ENCODE data around the gene NR3C2.

GRCh38 chr4:148443512-148444295 lies 1.5 kb upstream of the NR3C2 start:
- no peak for TF ChIP-seq CTCF (IDR thresholded peaks at IDR 0.05; ENCODE audit: borderline replicate concordance, extremely low read depth, low read length, poor library complexity, severe bottlenecking)
- no peak for TF ChIP-seq EZH2 (IDR thresholded peaks at IDR 0.05; ENCODE audit: borderline replicate concordance, low read depth, low read length, severe bottlenecking)
